SK-N-DZ (cell line): ENCODE data around the gene KCNH8.

Experiments
- DNase-seq: peaks from one replicate; pipeline ENCODE4 v3.0.0-alpha.2; 2015; ENCODE audit warnings: low spot score

The KCNH8 gene

DNA sequence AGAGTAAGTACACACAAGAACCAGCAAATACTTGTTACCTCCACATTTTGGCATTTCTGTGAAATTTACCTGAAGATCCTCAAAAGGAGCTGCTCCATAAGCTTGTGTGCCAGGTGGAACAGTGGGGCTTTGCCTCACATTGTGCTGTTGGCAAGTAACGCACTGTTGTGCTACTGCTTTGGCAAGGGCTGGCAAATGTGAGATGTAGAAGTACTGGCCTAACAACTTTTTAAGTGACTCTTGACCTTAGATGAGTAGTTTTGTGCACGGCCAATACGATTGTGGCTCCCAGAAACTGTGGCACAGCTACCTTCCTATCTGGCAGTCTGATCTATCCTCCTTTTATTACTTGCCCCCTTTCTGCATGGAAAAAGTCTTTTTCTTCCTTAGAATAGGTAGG lies 337.0 kb downstream of the KCNH8 start:
- no peak for DNase-seq

GRCh38 chr3:19487386-19487785 lies 339.1 kb downstream of the KCNH8 start:
- no peak for DNase-seq

GRCh38 chr3:19488939-19489338 lies 340.6 kb downstream of the KCNH8 start:
- no peak for DNase-seq

DNA sequence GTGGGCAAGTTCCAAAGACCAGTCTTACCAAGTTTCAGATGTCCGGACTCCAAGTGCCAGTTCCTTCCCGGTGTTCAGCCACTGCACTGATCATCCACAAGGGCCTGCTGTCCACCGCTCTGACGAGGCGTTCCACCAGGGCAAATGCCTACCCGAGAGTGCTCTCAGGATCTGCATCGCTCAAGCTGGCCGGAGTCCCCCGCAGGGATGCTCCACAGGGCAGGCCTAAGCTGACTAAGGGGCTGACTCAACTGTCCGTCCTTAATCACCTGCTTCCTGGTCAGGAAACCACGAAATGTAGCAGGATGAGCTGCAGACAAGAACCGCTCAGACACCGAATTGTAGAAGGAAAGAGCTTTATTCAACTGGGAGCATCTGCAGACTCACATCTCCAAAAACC lies 341.6 kb downstream of the KCNH8 start:
- DNase-seq, result no peak

DNA sequence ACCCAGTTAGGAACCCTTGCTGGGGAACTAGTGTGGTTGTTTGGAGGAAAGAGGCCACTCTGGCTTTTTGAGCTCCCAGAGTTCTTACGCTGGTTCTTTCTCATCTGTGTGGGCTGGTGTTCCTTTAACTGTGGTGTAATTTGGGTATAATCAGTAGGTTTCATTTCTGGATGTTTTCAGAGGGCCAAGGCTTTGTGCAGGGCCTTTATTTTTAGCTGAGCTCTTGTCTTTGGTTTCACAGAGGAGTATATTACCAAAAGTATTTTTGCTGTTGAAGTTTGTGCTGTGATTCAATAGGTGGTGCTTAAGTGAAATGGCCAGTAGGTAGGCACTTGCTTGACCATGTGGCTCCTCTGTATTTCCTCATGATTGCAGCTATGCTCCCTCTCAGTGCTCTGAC lies 357.9 kb downstream of the KCNH8 start:
- no peak for DNase-seq

GRCh38 chr3:19522305-19522704 lies 374.0 kb downstream of the KCNH8 start:
- DNase-seq, result no peak

DNA sequence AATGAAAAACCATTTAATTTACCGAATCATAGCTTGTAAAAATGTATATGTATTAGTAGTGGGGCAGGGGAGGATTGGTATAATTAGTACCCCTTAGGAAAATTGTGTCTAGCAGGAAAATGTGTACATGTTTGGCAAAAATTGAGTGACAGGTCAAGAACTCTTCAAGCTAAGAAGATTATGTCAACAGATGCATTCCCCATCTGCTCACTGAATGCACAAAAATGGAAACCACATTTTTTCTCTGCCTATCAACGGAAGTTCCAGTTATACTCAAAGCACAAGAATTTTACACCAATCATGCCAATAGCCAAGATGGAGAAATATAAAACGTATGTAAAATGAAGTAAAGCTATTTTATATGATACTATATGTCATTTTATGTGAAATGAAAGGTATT lies 377.8 kb downstream of the KCNH8 start:
- no peak for DNase-seq

GRCh38 chr3:19527746-19528145 lies 379.4 kb downstream of the KCNH8 start:
- no peak for DNase-seq

DNA sequence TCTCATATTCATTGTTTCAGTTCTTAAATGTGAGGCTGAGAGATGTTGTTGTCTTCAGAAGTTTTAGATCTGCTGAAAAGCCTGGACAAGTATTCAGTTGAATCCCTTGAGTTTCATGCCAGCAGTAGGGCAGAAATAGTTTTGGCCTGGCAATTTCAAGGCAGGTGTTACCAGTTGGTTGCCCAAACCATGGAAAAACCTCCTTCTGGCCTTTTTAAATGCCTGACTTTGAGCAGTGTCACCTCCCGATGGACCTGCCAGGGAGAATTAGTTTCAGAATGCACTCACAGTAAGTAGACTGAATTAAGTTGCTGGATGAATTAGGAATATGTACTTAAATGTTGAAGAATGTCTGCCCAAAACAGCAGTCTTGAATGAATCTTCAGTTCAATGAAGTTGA lies 383.1 kb downstream of the KCNH8 start:
- DNase-seq, result no peak

DNA sequence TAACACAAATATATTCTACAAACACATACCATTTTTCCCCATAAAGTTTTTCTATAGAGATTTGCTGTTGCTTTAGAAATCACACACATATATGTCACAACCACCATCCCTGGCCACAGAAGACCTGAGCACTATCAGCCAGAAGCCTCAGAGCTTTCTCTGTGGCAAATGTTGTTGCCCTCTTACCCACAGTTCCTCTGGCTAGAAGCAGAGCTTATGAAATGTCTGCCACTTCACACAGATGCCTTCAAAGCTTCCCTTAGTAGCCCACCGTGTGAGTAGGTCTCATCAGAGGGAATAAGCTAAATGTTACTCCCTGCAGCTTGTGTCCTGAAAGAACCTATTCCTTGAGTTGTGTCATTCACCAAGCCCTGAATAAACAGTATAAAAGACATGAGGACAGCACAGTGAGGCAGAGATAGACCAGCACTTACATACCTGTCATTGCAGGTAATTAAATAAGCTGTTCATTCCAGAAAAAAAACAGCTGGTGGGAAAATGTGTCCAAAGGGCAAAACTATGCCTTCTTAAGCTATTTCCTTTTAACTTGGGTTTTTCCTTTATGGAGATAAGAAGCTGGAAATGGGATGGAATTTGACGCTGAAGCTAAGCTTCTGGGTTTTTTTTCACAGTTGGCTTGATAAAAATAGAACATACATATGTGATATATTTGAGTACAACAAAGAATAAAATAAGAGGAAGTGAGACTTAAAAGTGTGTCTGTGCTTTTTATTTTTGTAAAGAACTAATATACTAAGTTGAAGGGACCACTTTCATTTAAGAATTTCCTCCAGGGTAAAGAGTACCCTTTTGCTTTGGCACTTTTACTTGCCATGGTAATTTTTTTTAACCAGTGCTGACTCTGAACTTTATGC lies 391.4 kb downstream of the KCNH8 start:
- DNase-seq, result peak; percentile 31

- DNase-seq, result no peak
Observed at GRCh38 chr3:19540464-19540863, 392.2 kb downstream of the KCNH8 start.

- no peak for DNase-seq
Observed at GRCh38 chr3:19541284-19541683, 393.0 kb downstream of the KCNH8 start.

GRCh38 chr3:19543212-19543841 lies 395.0 kb downstream of the KCNH8 start:
- peak; percentile 67 for DNase-seq

GRCh38 chr3:19547665-19548464 lies 399.6 kb downstream of the KCNH8 start:
- DNase-seq, result no peak

DNA sequence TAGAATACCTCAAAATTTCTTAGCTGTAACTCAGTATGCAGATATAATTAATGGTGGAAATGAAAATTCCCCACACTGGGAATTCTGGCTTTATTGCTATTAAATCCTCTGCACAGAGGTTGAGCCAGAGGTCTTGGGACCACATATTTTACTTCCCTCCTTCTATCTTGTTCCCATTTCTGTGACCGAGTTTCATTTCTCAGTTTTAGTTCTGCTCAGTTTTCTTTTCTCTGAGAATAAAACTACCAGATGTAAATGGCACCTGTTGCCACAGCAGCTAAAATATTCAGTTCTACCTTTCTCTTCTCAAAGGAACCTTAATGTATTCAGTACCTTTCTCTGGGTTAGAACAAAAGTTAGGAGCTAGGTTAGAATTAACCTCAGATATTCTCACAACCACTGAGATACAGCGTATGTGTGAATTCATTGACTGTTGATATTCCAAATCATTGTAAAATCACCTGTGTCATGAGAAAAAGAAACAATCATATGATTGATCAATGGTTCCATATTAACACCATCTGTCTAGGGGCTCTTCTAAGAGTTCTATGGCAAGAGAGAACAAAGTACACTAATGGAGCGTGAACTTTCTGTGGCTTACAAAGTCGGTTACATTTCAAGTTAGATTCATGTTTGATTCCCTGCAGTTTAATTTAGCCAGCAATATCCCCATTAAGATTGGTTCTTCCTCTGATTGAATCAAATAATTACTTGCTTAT lies 411.6 kb downstream of the KCNH8 start:
- DNase-seq, result no peak

DNA sequence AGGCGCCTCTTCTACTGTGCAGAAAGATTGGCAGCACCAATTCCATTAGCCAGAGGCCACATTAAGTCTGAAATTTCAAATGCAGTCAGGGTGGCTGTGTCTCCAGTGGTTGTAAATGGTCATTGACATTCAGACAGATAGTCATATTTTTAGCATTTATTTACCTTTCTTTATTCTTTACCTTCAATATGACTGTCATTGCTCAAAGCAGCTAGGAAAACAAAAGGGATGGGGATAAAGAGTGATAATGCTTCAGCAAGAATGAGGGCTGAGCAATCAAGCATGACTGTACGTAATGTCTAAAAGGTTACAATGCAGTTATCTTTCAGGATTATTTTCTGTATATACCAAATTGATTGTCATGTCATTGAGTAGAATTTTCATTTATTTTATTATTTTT lies 425.3 kb downstream of the KCNH8 start:
- no peak for DNase-seq

- no peak for DNase-seq
Observed at GRCh38 chr3:19574268-19574667, 426.0 kb downstream of the KCNH8 start.

DNA sequence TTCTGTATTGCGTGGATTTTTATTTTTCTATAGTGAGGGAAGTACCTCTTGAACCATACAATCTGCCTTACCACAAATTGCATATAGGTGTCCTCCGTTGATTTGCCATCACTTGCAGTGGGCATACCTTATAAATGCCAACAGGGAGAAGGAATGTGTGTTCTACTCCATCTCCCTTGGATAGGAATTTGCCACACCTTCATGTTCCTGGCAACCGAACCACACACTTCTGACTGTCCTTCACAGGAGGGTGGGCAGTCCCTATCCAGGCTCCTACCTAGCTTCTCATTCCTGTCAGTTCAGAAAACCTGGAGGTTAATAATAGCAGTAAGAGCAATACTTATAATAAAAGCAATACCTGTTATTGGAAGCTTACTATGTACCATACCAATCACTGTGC lies 428.0 kb downstream of the KCNH8 start:
- no peak for DNase-seq
